ENCODE results near the gene DOK3.

DOK3 gene

GRCh38 chr5:177509381-177509951 is at the start of gene DOK3:
TSS of gene DOK3 (minus strand) at chr5:177509826. CDS start at chr5:177509540, 286 bp downstream.
- DNase-seq, result peak in 1 of 2 donors; percentile 45

DNA sequence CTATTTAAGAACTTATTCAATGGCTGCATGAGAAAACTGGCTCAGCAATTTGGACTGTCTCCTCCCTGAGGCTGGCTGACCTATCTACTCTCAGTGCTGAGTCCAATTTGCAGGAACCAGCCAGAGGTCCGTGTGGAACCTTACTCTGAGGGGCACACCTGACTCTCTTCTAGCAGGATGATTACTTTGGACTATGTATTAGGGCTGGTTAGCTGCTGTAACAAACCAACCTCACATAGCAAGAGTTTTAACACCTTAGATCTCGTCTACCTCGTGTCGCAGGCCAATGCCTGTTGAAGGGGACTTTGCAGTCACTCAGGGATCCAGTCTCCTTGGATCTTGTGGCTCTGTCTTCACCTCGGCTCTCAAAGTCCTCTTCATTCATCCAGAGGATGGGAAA is 48.2 kb upstream of the DOK3 start:
- no peak for DNase-seq

GRCh38 chr5:177557041-177557647 is 47.5 kb upstream of the DOK3 start:
- DNase-seq, result peak in 1 of 2 donors; percentile 41

- DNase-seq, result no peak
These were observed 46.0 kb upstream of the DOK3 start for GRCh38 chr5:177555665-177556064.

DNA sequence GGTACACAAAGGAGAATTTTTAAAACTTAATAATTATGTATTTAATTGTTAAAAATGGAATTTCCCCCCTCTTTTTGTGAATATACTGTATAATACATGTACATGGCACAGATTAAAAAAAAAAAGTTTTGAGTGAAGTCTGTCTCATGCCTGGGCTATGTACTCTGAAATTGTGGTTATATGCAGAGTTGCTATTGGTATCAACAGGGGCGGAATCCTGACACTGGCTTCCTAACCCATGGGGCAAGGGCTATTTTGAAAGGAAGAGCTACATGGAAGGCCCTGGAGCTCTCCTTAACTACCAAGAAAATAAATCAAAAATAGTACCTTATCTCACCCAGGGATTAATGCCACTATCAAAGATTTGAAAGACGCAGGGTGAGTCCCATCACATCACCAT is 45.6 kb upstream of the DOK3 start:
- no peak for DNase-seq

- DNase-seq, result peak; percentile 94 to 96
These were observed 45.0 kb upstream of the DOK3 start, which contains the start of gene FAM193B for GRCh38 chr5:177554474-177555111. TSS of gene FAM193B (minus strand) at chr5:177554563. CDS start at chr5:177554458, 105 bp downstream.

DNA sequence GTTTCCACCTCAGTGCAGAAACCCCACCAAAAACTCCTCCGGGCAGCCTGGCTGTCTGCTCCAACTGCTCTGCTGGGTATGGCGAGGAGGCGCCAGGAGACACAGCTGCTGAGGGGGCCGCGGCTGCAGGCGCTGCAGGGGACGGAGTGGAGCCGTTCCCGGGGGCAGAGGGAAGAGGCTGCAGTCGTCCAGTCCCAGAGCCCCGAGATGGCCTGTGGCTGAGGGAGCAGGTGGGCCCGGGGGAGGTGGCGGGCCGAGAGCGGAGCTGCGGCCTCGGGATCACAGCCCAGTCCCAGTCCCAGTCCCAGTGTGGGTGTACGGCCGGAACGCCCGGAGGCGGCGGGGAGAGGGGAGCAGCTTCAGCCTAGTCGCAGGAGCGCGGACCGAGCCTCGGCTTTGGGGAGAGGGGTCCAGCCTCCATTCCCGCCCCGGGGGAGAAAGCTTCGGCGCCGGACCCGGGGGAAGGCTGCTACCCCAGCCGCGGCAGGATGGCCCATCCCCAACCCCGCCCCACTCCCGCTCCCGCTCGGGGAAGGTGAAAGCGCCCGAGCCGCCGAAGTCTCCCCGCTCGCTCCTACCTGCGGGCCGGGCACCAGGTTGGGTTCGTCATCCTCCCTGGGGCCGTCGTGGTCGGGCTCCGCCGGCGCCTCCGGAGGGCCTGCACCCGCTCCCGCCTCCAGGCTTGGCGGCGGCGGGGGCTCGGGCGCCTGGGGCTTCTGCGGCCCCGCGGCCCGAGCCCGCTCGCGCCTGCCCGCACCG is 44.2 kb upstream of the DOK3 start:
- DNase-seq, result no peak

DNA sequence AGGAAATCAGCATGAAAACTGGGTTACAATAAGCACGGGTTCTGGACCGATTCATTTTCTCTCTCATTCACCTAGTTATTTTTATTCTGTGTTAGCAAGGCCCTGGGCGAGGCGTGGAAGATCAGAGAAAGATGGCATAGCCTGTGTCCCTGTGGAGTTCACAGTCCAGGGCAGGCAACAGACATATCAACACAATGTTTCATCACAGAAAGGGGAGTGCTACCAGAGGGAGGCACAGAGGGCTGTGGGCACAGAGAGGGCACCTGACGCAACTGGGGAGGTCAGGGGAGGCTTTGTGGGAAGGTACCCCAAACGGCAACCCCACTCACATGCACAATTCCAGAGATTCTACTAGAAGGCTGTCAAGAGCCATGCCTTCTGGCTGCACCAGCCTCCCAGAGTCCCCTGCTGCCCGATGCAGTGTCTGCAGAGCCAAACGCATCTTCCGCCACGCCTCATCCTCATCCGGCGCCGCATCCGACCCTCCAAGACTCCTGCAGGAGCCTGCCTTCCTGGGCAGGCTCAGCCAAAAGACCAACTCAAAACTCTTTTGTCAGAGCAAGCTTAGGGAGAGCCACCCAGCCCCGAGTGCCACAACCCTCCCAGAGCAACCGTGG is 43.3 kb upstream of the DOK3 start:
- DNase-seq, result no peak

GRCh38 chr5:177550122-177550521 is 40.5 kb upstream of the DOK3 start:
- no peak for DNase-seq

DNA sequence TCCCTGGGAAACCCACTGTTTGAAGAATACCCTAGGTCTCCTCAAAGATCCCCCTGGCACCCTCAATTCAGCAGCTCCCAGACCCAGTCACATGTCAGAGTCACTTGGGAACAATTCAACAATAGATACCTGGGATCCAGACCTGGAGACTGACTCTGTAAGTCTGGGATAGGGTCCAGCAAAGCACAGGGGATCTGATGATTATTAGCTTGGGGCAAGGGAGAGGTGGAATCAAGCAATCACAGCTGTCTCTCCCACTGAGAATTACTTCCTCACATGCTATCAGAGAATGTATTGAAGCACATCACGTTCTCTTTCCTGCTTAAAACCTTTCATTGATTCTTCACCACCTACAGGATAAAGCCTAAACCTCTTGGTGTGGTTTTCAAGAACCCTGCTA is 38.9 kb upstream of the DOK3 start:
- DNase-seq, result no peak

- no peak for DNase-seq
These were observed 38.1 kb upstream of the DOK3 start for GRCh38 chr5:177547736-177548135.

- peak in 1 of 2 donors; percentile 28 for DNase-seq
These were observed 36.7 kb upstream of the DOK3 start for GRCh38 chr5:177546258-177546741.

- DNase-seq, result peak in 1 of 2 donors; percentile 44
These were observed 36.0 kb upstream of the DOK3 start for GRCh38 chr5:177545487-177546257.

- DNase-seq, result no peak
These were observed 33.3 kb upstream of the DOK3 start for GRCh38 chr5:177542816-177543465.

GRCh38 chr5:177540438-177540837 is 30.8 kb upstream of the DOK3 start:
- DNase-seq, result no peak

DNA sequence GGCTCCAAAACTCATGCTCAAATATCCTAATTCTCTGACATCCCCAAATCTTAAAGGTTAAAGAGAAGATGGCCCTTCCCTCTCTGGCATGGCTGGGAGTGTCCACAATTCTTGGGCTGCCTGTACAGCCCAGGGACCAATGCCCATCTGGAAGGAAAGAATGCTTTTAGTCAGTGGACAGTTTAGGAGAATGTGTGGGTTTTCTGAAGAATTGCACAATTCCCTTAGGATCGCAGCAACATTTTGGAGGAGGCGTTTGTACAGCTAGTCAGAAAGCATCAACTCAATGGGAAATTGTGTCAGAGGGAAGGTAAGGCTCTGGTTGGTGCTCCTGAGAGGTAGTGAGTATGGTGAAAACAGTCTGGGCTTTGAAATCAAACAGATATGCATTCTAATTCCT is 29.8 kb upstream of the DOK3 start:
- DNase-seq, result no peak

DNA sequence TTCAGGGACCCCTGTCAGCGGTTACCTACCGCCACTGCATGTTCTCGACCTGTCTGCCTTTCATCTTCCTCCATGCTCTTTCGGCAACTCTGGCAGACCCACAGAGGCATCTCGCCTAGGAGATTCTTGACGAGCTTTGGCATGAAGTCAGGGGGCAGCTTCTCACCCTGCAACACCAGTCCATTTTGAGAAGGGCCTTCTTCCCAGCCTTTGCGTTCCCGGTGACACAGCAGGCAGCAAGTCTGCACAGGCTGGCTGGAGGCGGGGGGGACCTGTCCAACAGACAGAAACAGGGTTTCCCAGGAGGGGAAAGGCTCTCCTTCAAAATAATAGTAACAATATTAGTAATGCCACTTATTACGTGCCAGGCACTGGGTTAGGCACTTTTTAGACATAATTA is 29.2 kb upstream of the DOK3 start:
- no peak for DNase-seq

DNA sequence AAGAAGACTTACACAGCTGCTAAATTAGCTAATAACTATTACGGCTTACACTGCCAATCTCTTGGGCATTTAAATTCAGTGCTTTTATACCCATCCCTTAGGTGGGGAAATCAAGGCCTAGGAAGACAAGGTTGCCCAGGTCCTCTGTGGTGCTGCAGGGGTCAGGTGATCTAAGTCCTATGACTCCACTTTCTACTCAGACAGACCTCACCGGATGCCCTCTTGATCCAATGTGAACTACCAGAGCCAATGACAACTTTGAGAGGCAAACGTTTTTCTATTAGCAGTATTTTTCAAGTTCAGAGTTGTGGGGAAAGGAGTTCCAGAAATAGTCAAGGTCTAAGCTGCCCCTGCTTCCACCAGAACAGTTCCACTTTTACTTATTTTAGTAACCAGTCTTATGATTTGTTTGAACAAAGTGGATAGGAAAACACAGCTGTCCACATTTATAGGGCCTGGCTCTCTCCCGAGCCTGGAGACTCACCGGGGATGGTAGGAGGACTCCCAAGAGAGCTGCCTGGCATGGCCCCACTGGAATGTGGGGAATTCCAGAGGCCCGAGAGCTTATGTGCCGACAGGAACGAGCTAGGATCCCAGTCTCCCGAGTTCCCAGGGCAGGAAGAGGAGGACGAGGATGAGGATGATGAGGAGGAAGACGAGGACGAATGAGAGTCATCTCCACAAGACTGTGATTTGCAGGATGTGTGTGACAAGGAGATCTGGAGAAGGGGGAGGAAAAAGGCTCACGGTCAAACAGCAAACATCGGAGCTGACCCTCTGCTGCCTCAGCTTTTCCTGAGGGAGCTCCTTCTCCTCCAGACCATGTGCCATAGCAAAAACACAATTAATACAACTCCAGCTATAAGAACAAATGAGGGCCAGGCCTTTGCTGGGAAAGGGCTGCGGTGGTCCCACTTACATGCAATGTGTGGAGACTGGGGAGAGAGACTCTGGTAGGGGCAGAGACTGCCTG is 28.0 kb upstream of the DOK3 start:
- no peak for DNase-seq

GRCh38 chr5:177536386-177536785 is 26.8 kb upstream of the DOK3 start:
- DNase-seq, result no peak

DNA sequence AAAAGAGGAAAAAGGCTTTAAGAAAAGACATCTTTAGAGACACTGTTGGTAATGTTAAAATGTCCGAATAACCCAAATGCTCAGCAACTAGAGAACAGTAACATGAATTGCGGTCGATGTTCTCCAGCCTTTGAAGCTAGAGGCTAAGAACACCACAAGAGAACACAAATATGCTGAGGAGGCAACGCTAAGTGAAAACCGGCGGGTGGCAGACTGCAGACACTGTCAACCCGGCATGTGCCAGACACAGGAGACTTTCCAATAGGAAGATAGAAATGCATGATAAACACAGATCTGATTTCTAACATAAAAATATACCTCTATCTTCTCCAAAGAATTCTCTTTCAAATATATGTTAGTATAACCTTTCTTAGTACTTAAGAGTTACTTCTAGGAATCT is 25.5 kb upstream of the DOK3 start:
- no peak for DNase-seq

Data from CD4-positive, alpha-beta T cell treated with Interleukin-1 beta for 1 hour (primary cell).